Caco-2 (cell line): ENCODE results near the gene RRAGD. TPM values are rescaled to one million over a fixed set of nuclear protein-coding genes. Genes with fewer than 3 reads are reported as not detected.

Source experiments
- BruUV-seq: library from RNA; stranded (reverse); fragments of 400-500 nt; replicated peaks from 2 replicates; lab custom pipeline; 2021; lab: Mats Ljungman, UMichigan
- CTCF ChIA-PET: fragments of 300-600 bp; sonication (Branson Sonifier 250); formaldehyde crosslinking; loops from one replicate; lab custom pipeline; 2022; ENCODE audit warnings: antibody characterized with exemption; lab: Charles Lee
- POLR2A ChIA-PET: fragments of 300-600 bp; sonication (Branson Sonifier 250); formaldehyde crosslinking; loops from one replicate; lab custom pipeline; 2022; ENCODE audit warnings: antibody characterized with exemption; lab: Charles Lee
- DNase-seq, 2 experiments: peaks; one replicate each; pipeline versions ENCODE4 v3.0.0 to v3.0.0-alpha.2; 2020 to 2022
- H3K27me3 ChIP-seq: replicated peaks from 2 replicates; pipeline ENCODE4 v1.6.0; 2011; ENCODE audit warnings: low read length; ENCODE audit not compliant: control insufficient read depth, insufficient read depth
- H3K36me3 ChIP-seq: 2 replicates; pipeline ENCODE4 v1.5.1; 2011; ENCODE audit warnings: low read length; ENCODE audit not compliant: control insufficient read depth, insufficient read depth
- H3K4me1 ChIP-seq: fragments of 250-450 bp; sonication (Bioruptor Pico); 2 replicates; pipeline ENCODE4 v1.5.1; 2020; ENCODE audit warnings: mild to moderate bottlenecking
- H3K4me3 ChIP-seq: 2 replicates; pipeline ENCODE4 v1.5.1; 2011; ENCODE audit warnings: low read depth, mild to moderate bottlenecking, control low read depth, low read length
- H3K9me3 ChIP-seq: fragments of 250-450 bp; sonication (Bioruptor Pico); 2 replicates; pipeline ENCODE4 v1.5.1; 2020; ENCODE audit warnings: mild to moderate bottlenecking, moderate library complexity
- H3K27ac Mint-ChIP-seq: one replicate; pipeline ENCODE4 v1.8.0; 2022; ENCODE audit warnings: mixed read lengths; ENCODE audit not compliant: unreplicated experiment
- H3K27me3 Mint-ChIP-seq: one replicate; pipeline ENCODE4 v1.8.0; 2022; ENCODE audit warnings: mixed read lengths; ENCODE audit not compliant: insufficient read depth, unreplicated experiment
- H3K36me3 Mint-ChIP-seq: one replicate; pipeline ENCODE4 v1.8.0; 2022; ENCODE audit warnings: mild to moderate bottlenecking, mixed read lengths; ENCODE audit not compliant: insufficient read depth, unreplicated experiment
- H3K4me1 Mint-ChIP-seq: one replicate; pipeline ENCODE4 v1.8.0; 2022; ENCODE audit warnings: low read depth, mixed read lengths; ENCODE audit not compliant: unreplicated experiment
- H3K4me3 Mint-ChIP-seq: one replicate; pipeline ENCODE4 v1.8.0; 2022; ENCODE audit warnings: mild to moderate bottlenecking, moderate library complexity, mixed read lengths; ENCODE audit not compliant: unreplicated experiment
- H3K9me3 Mint-ChIP-seq: one replicate; pipeline ENCODE4 v1.8.0; 2022; ENCODE audit warnings: mixed read lengths; ENCODE audit not compliant: unreplicated experiment
- intact Hi-C: fragments of 100-400 bp; cut with micrococcal nuclease; formaldehyde crosslinking; loops from one replicate; pipeline ENCODE4 v1.10.0; 2022; ENCODE audit not compliant: unreplicated experiment
- total RNA-seq: library from RNA; stranded (reverse); gene quantifications from 2 replicates; pipeline ENCODE4 v1.2.3, GENCODE V29; 2022
- TF ChIP-seq, protein P1 (sequence below), 2 experiments: fragments of 200-600 bp in 1 of 2; IDR thresholded peaks; 1 replicate in 1 of 2; 2 replicates in 1 of 2; pipeline versions ENCODE4 v1.5.1 to v1.8.0; 2011 to 2022; ENCODE audit warnings: antibody characterized with exemption in 1 of 2, control low read depth in 1 of 2, inconsistent platforms in 1 of 2, low read depth in 1 of 2, low read length in 1 of 2, mild to moderate bottlenecking in 1 of 2, moderate library complexity in 1 of 2; ENCODE audit not compliant: insufficient read depth in 1 of 2, severe bottlenecking in 1 of 2, unreplicated experiment in 1 of 2

The RRAGD gene
- total RNA-seq, 1 experiment from 2014 or later, result 8.0 TPM

DNA sequence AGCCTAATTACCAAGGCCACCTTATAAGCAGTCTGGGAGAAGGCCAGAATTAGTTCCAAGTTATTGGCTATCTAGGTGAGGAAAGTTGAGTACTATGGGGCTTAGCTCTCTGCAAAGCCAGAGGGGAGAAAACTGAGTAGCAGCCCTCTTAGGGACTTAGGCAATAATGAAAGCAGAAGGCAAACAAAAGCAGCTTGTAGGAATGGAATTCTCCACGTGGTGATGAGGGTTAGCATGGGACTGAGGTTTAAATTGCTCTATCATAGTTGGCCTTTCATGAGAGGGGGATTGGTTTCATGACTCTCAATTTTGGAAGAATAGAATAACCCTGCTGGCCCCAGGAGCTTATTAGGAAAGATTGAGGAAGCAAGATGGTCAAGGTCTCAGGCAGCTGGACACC, 52.5 kb downstream of the RRAGD start:
- Mint-ChIP-seq H3K27me3 (no peaks in the 10 kb centered on the region), H3K4me3 (no peak overlapping the region), H3K27ac (no peak overlapping the region), H3K36me3 (peaks cover 5% of the 10 kb centered on the region), H3K9me3 (no peaks in the 10 kb centered on the region), H3K4me1 (no peaks in the 10 kb centered on the region)
- ChIA-PET CTCF (interaction anchor here (0.5 kb wide), 1 partner anchor 37 kb away, joined by 5 read pairs; no protein-coding TSS in a partner anchor), POLR2A (interaction anchor here (0.6 kb wide), 2 partner anchors 12 to 13 kb away, joined by 3 to 5 read pairs; no protein-coding TSS in a partner anchor)
- H3K4me1 ChIP-seq, result no peaks in the 10 kb centered on the region
- no peaks in the 10 kb centered on the region for H3K9me3 ChIP-seq
- TF ChIP-seq, protein P1, sequence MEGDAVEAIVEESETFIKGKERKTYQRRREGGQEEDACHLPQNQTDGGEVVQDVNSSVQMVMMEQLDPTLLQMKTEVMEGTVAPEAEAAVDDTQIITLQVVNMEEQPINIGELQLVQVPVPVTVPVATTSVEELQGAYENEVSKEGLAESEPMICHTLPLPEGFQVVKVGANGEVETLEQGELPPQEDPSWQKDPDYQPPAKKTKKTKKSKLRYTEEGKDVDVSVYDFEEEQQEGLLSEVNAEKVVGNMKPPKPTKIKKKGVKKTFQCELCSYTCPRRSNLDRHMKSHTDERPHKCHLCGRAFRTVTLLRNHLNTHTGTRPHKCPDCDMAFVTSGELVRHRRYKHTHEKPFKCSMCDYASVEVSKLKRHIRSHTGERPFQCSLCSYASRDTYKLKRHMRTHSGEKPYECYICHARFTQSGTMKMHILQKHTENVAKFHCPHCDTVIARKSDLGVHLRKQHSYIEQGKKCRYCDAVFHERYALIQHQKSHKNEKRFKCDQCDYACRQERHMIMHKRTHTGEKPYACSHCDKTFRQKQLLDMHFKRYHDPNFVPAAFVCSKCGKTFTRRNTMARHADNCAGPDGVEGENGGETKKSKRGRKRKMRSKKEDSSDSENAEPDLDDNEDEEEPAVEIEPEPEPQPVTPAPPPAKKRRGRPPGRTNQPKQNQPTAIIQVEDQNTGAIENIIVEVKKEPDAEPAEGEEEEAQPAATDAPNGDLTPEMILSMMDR (IDR thresholded peaks at IDR 0.05; ENCODE audit: insufficient read depth in 1 of 2, low read depth in 1 of 2, low read length in 1 of 2, severe bottlenecking in 1 of 2, unreplicated experiment in 1 of 2), result no peak
- intact Hi-C loops, result no loop called here
- no peaks in the 10 kb centered on the region for H3K27me3 ChIP-seq
- DNase-seq, result no peak
- no peaks in the 10 kb centered on the region for H3K36me3 ChIP-seq
- no TSS peak for BruUV-seq
- H3K4me3 ChIP-seq, result no peak overlapping the region

DNA sequence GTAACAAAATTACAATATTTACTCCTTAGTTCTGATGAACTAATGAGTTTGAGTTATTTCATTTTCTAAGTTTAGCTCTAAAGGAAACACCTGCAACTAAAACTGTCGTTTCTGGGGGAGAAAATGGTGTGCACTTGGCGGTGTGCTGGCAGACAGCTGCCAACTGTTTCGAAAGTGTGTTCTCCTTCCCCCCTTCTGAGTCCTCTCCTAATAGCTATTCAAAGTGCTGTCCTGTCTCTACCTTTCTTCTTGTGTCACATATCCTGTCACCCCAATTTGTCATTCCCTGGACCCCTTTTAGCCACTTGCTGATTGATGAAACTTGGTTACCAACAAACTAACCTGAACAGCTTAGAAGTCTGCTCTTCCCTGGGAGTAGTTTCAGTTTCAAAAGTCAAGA, 54.7 kb downstream of the RRAGD start:
- ChIA-PET POLR2A (no interaction called here), CTCF (no interaction called here)
- intact Hi-C loops, result no loop called here
- Mint-ChIP-seq H3K4me3 (no peak overlapping the region), H3K36me3 (peaks cover 10% of the 10 kb centered on the region), H3K27me3 (no peaks in the 10 kb centered on the region), H3K27ac (no peak overlapping the region), H3K4me1 (no peaks in the 10 kb centered on the region), H3K9me3 (no peaks in the 10 kb centered on the region)
- Histone ChIP-seq H3K36me3 (no peaks in the 10 kb centered on the region), H3K27me3 (no peaks in the 10 kb centered on the region), H3K4me1 (0 out of 2 replicates have a peak, but pooled peaks cover 3% of the 10 kb centered on the region), H3K4me3 (no peak overlapping the region), H3K9me3 (no peaks in the 10 kb centered on the region)
- no peak for DNase-seq
- BruUV-seq, result no TSS peak
- TF ChIP-seq, protein P1 (IDR thresholded peaks at IDR 0.05; ENCODE audit: insufficient read depth in 1 of 2, low read depth in 1 of 2, low read length in 1 of 2, severe bottlenecking in 1 of 2, unreplicated experiment in 1 of 2), result no peak

DNA sequence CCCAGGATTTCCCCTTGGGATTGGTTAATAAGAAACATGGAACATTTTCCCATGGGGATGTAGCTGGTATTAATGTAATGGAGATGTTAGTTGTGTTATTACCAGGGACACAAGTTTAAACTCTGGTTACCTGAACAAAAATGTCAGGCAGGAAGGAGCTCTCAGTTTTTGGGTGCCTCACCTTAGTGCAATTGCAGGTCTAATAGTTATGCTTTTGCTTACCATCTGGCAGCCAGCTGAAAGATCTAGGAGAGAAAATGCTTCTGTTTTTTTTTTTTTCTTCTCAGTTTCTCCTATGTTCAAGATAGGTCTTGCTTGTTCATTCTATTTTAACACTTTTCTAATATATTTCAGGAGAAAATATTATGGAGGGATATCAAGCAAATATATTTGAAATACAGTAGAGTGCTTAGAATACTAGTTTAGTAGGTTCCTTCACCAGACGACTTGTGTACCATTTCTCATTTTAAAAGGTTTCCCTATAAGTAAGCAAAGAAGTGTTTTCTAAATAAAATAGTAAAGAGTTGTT, 55.4 kb downstream of the RRAGD start:
- no peak for DNase-seq
- intact Hi-C loops, result no loop called here
- Mint-ChIP-seq H3K9me3 (no peaks in the 10 kb centered on the region), H3K36me3 (peaks cover 12% of the 10 kb centered on the region), H3K27me3 (no peaks in the 10 kb centered on the region), H3K4me1 (no peaks in the 10 kb centered on the region), H3K4me3 (no peak overlapping the region), H3K27ac (no peak overlapping the region)
- CTCF ChIA-PET, result interaction anchor here (1.0 kb wide), 1 partner anchor 9 kb away, joined by 6 read pairs; no protein-coding TSS in a partner anchor
- Histone ChIP-seq H3K36me3 (no peaks in the 10 kb centered on the region), H3K4me3 (no peak overlapping the region), H3K4me1 (0 out of 2 replicates have a peak, but pooled peaks cover 3% of the 10 kb centered on the region), H3K9me3 (no peaks in the 10 kb centered on the region), H3K27me3 (no peaks in the 10 kb centered on the region)
- BruUV-seq, result no TSS peak
- TF ChIP-seq, protein P1 (IDR thresholded peaks at IDR 0.05; ENCODE audit: insufficient read depth in 1 of 2, low read depth in 1 of 2, low read length in 1 of 2, severe bottlenecking in 1 of 2, unreplicated experiment in 1 of 2), result no peak
- POLR2A ChIA-PET, result no interaction called here
